Astrocyte of the spinal cord (primary cell): ENCODE results near the gene ESR2.
"Not testable (repeated sequence)": the region's sequence is repeated elsewhere in the genome, so short reads cannot be mapped to it uniquely, and the experiment has no call there.

Source experiments
- DNase-seq: peaks from one replicate; pipeline ENCODE4 v3.0.0; 2011; ENCODE audit warnings: low read depth, low spot score
- H3K4me3 ChIP-seq: 2 replicates; pipeline ENCODE4 v1.5.1; 2011; ENCODE audit warnings: low read depth, mild to moderate bottlenecking, low read length, moderate library complexity
- in situ Hi-C: cut with HindIII; loops from 2 replicates; pipeline ENCODE4 v1.10.0; 2017; ENCODE audit warnings: low sequenced_read_pairs
- TF ChIP-seq, protein P1 (sequence below): IDR thresholded peaks from 2 replicates; pipeline ENCODE4 v1.5.1; 2012; ENCODE audit warnings: low read depth, mild to moderate bottlenecking, low read length, inconsistent platforms

The ESR2 gene

DNA sequence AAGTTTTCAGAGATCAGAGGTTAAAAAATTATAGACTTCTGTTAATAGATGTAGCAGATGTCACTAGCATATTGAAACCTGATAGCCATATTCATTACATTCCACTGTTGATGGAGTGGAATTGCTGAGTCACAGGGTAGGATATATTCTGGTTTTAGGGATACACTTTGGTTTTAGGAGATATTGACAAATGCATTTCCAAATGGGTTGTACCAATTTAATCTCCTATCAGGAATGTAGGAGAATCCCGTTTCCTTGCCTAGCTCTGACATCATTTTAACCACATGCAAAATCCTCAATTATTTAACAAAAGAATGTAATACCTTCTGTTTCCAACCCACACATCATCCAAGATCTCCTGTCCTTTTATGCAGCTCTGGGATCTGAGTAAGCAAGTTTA is 30.7 kb upstream of the ESR2 start:
- H3K4me3 ChIP-seq, result no peak overlapping the region

GRCh38 chr14:64324461-64324860 is 30.3 kb upstream of the ESR2 start:
- DNase-seq, result peak; percentile 13
- TF ChIP-seq, protein P1, sequence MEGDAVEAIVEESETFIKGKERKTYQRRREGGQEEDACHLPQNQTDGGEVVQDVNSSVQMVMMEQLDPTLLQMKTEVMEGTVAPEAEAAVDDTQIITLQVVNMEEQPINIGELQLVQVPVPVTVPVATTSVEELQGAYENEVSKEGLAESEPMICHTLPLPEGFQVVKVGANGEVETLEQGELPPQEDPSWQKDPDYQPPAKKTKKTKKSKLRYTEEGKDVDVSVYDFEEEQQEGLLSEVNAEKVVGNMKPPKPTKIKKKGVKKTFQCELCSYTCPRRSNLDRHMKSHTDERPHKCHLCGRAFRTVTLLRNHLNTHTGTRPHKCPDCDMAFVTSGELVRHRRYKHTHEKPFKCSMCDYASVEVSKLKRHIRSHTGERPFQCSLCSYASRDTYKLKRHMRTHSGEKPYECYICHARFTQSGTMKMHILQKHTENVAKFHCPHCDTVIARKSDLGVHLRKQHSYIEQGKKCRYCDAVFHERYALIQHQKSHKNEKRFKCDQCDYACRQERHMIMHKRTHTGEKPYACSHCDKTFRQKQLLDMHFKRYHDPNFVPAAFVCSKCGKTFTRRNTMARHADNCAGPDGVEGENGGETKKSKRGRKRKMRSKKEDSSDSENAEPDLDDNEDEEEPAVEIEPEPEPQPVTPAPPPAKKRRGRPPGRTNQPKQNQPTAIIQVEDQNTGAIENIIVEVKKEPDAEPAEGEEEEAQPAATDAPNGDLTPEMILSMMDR, result no peak

More for the DNA sequence above, 30.7 kb upstream of the ESR2 start:
- in situ Hi-C loops, result no loop called here
- TF ChIP-seq, protein P1, result no peak
- peak; percentile 28 for DNase-seq

GRCh38 chr14:64320362-64320761 is 26.2 kb upstream of the ESR2 start:
- in situ Hi-C loops, DNase-seq, H3K4me3 ChIP-seq: not testable (repeated sequence)

More at GRCh38 chr14:64324461-64324860, 30.3 kb upstream of the ESR2 start:
- in situ Hi-C loops, result no loop called here
- no peak overlapping the region for H3K4me3 ChIP-seq

GRCh38 chr14:64318695-64319094 is 24.5 kb upstream of the ESR2 start:
- H3K4me3 ChIP-seq, in situ Hi-C loops, DNase-seq: not testable (repeated sequence)

GRCh38 chr14:64303471-64303917 is 9.3 kb upstream of the ESR2 start:
- peak; percentile 71 for DNase-seq
- H3K4me3 ChIP-seq, result no peak overlapping the region
- in situ Hi-C loops, result no loop called here
- TF ChIP-seq, protein P1, result peak; percentile 68

- TF ChIP-seq, protein P1, result no peak
- in situ Hi-C loops, result no loop called here
- DNase-seq, result no peak
- no peak overlapping the region for H3K4me3 ChIP-seq
These were observed 4.6 kb upstream of the ESR2 start for GRCh38 chr14:64298773-64299172.

GRCh38 chr14:64296561-64296960 is 2.4 kb upstream of the ESR2 start:
- DNase-seq, result peak; percentile 38
- no peak overlapping the region for H3K4me3 ChIP-seq
- in situ Hi-C loops, result no loop called here
- TF ChIP-seq, protein P1, result no peak
